ENCODE measurements around the gene NRSN2. TPM values are rescaled to one million over a fixed set of nuclear protein-coding genes. Genes with fewer than 3 reads are reported as not detected.

Gene NRSN2
- total RNA-seq, 2 donors from 2014 or later: 24.7 to 38.4 TPM

DNA sequence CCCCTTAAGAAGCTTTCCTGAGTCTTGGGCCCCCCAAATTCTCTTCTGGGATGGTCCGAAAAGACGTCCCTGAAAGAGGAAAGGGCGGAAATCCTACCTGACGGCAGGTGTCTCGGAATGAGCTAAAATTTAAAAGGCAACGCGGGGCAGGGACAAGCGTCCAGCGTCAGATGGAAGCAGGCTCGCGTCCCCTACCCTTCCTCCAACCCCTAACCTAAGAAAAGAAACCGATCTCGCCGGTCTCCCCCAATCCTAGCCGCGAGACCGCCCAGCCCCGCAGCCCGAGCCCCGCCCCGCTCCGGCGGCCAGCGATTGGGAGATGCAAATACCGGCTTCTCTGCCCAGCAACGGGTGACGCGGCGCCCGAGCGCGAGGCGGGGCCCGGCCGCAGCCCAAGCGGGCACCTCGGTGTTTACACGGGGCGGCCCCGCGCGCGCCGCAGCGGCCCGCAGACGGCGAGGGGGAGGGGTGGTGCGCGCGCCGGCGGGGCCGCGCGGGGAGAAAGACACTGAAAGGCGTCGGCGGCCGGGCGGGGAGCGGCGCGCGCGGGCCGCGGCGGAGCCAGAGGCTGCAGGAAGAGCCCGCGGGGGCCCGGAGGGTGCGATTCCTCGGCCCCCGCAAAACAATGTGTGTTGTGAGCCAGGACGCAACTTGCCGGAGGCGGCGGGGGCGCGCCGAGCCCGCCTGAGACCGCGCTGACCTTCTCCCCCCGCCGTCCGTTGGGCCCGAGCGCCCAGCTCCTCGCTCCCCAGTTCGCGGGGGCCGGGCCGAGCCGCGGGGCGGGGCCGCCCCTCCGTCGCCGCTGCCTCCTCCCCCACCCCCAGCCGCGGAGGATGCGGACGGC, 21.6 kb upstream of the NRSN2 start, which contains the start of gene SOX12:
TSS of gene SOX12 (plus strand) at position 508 of the 844 bp plus-strand sequence. CDS start 373 bp downstream, outside the sequence.
- TF ChIP-seq, protein P1, sequence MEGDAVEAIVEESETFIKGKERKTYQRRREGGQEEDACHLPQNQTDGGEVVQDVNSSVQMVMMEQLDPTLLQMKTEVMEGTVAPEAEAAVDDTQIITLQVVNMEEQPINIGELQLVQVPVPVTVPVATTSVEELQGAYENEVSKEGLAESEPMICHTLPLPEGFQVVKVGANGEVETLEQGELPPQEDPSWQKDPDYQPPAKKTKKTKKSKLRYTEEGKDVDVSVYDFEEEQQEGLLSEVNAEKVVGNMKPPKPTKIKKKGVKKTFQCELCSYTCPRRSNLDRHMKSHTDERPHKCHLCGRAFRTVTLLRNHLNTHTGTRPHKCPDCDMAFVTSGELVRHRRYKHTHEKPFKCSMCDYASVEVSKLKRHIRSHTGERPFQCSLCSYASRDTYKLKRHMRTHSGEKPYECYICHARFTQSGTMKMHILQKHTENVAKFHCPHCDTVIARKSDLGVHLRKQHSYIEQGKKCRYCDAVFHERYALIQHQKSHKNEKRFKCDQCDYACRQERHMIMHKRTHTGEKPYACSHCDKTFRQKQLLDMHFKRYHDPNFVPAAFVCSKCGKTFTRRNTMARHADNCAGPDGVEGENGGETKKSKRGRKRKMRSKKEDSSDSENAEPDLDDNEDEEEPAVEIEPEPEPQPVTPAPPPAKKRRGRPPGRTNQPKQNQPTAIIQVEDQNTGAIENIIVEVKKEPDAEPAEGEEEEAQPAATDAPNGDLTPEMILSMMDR (conservative IDR thresholded peaks at IDR 0.05): no peak
- peaks cover 10% of the 10 kb centered on the region for H3K9me3 Mint-ChIP-seq
- H3K36me3 ChIP-seq (ENCODE audit: control insufficient read depth, insufficient read depth, low read length): peaks cover 7% of the 10 kb centered on the region
- H3K27me3 ChIP-seq (ENCODE audit: control insufficient read depth, insufficient read depth, low read length, poor library complexity, severe bottlenecking): no peaks in the 10 kb centered on the region
- peak; percentile 99 for DNase-seq
- 0% methylated on average over 17 to 106 of the region's 106 CpGs for WGBS, 2 experiments (ENCODE audit: insufficient coverage in 1 of 2, insufficient read length in 1 of 2)
- H3K36me3 Mint-ChIP-seq (ENCODE audit: low read depth): peaks cover 29% of the 10 kb centered on the region
- H3K4me1 ChIP-seq (ENCODE audit: control insufficient read depth, insufficient read depth, low read length): peaks cover 8% of the 10 kb centered on the region
- H3K4me3 ChIP-seq (ENCODE audit: low read length): peak within 1 kb of the TSS; percentile 92
- peaks cover 5% of the 10 kb centered on the region for H3K9me3 ChIP-seq (ENCODE audit: control insufficient read depth, low read length)
- peak within 1 kb of the TSS; percentile 70 for H3K9ac ChIP-seq (ENCODE audit: extremely low read depth, low read length, poor library complexity, severe bottlenecking)
- peak within 1 kb of the TSS; percentile 95 for H3K27ac ChIP-seq (ENCODE audit: low read depth, low read length)
- H3K27ac Mint-ChIP-seq: peak within 1 kb of the TSS; percentile 98
- H3K27me3 Mint-ChIP-seq (ENCODE audit: insufficient read depth): peaks cover 10% of the 10 kb centered on the region
- H3K4me1 Mint-ChIP-seq: peaks cover 33% of the 10 kb centered on the region
- peak within 1 kb of the TSS; percentile 81 for H3K4me3 Mint-ChIP-seq

DNA sequence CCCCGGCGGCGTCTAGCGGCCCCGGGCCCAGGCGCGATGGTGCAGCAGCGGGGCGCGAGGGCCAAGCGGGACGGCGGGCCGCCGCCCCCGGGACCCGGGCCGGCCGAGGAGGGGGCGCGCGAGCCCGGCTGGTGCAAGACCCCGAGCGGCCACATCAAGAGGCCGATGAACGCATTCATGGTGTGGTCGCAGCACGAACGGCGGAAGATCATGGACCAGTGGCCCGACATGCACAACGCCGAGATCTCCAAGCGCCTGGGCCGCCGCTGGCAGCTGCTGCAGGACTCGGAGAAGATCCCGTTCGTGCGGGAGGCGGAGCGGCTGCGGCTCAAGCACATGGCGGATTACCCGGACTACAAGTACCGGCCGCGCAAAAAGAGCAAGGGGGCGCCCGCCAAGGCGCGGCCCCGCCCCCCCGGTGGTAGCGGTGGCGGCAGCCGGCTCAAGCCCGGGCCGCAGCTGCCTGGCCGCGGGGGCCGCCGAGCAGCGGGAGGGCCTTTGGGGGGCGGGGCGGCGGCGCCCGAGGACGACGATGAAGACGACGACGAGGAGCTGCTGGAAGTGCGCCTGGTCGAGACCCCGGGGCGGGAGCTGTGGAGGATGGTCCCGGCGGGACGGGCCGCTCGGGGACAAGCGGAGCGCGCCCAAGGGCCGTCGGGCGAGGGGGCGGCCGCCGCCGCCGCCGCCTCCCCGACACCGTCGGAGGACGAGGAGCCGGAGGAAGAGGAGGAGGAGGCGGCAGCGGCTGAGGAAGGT, 20.8 kb upstream of the NRSN2 start:
- H3K9ac ChIP-seq (ENCODE audit: extremely low read depth, low read length, poor library complexity, severe bottlenecking): peak overlapping the region; percentile 70
- peak overlapping the region; percentile 83 for H3K4me3 ChIP-seq (ENCODE audit: low read length)
- peaks cover 35% of the 10 kb centered on the region for H3K4me1 Mint-ChIP-seq
- peak; percentile 89 for DNase-seq
- peaks cover 12% of the 10 kb centered on the region for H3K36me3 ChIP-seq (ENCODE audit: control insufficient read depth, insufficient read depth, low read length)
- peak overlapping the region; percentile 81 for H3K4me3 Mint-ChIP-seq
- H3K4me1 ChIP-seq (ENCODE audit: control insufficient read depth, insufficient read depth, low read length): peaks cover 8% of the 10 kb centered on the region
- peaks cover 23% of the 10 kb centered on the region for H3K36me3 Mint-ChIP-seq (ENCODE audit: low read depth)
- 0 to 1% methylated on average over 38 to 103 of the region's 103 CpGs for WGBS, 2 experiments (ENCODE audit: insufficient coverage in 1 of 2, insufficient read length in 1 of 2)
- peaks cover 5% of the 10 kb centered on the region for H3K27me3 Mint-ChIP-seq (ENCODE audit: insufficient read depth)
- peaks cover 5% of the 10 kb centered on the region for H3K9me3 Mint-ChIP-seq
- H3K27ac Mint-ChIP-seq: peak overlapping the region; percentile 95
- H3K9me3 ChIP-seq (ENCODE audit: control insufficient read depth, low read length): no peaks in the 10 kb centered on the region
- peak overlapping the region; percentile 95 for H3K27ac ChIP-seq (ENCODE audit: low read depth, low read length)
- H3K27me3 ChIP-seq (ENCODE audit: control insufficient read depth, insufficient read depth, low read length, poor library complexity, severe bottlenecking): no peaks in the 10 kb centered on the region
- TF ChIP-seq, protein P1 (conservative IDR thresholded peaks at IDR 0.05): no peak

DNA sequence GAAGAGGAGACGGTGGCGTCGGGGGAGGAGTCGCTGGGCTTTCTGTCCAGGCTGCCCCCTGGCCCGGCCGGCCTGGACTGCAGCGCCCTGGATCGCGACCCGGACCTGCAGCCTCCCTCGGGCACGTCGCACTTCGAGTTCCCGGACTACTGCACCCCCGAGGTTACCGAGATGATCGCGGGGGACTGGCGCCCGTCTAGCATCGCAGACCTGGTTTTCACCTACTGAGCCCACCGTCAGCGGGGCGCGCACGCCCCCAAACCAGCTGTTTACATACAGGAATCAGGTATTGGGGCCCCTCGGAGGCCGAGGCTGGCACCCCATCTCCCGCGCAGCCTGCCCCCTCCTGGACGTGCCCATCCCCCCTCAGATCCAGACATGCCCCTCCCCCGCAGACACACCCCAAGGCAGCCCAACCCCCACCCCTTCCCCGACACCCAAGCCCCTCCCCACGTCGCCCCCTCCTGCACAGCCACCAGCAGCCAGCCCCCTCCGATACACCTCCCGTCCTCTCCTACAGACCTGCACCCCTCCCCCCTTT, 20.2 kb upstream of the NRSN2 start:
- 0% methylated on average over 6 to 37 of the region's 38 CpGs for WGBS, 2 experiments (ENCODE audit: insufficient coverage in 1 of 2, insufficient read length in 1 of 2)
- H3K4me1 Mint-ChIP-seq: peaks cover 35% of the 10 kb centered on the region
- H3K9ac ChIP-seq (ENCODE audit: extremely low read depth, low read length, poor library complexity, severe bottlenecking): peak overlapping the region; percentile 70
- no peaks in the 10 kb centered on the region for H3K9me3 ChIP-seq (ENCODE audit: control insufficient read depth, low read length)
- H3K4me3 ChIP-seq (ENCODE audit: low read length): peak overlapping the region; percentile 83
- DNase-seq: peak; percentile 83
- H3K9me3 Mint-ChIP-seq: peaks cover under 1% of the 10 kb centered on the region
- H3K27ac ChIP-seq (ENCODE audit: low read depth, low read length): peak overlapping the region; percentile 95
- peak overlapping the region; percentile 68 for H3K27ac Mint-ChIP-seq
- peak overlapping the region; percentile 81 for H3K4me3 Mint-ChIP-seq
- TF ChIP-seq, protein P1 (conservative IDR thresholded peaks at IDR 0.05): peak; percentile 15
- peaks cover 12% of the 10 kb centered on the region for H3K36me3 ChIP-seq (ENCODE audit: control insufficient read depth, insufficient read depth, low read length)
- peaks cover 8% of the 10 kb centered on the region for H3K4me1 ChIP-seq (ENCODE audit: control insufficient read depth, insufficient read depth, low read length)
- H3K27me3 Mint-ChIP-seq (ENCODE audit: insufficient read depth): no peaks in the 10 kb centered on the region
- H3K36me3 Mint-ChIP-seq (ENCODE audit: low read depth): peaks cover 18% of the 10 kb centered on the region
- no peaks in the 10 kb centered on the region for H3K27me3 ChIP-seq (ENCODE audit: control insufficient read depth, insufficient read depth, low read length, poor library complexity, severe bottlenecking)

Measured in endodermal cell (in vitro differentiated cells).